ENCODE results near the gene TET3. TPM values are rescaled to one million over a fixed set of nuclear protein-coding genes. Genes with fewer than 3 reads are reported as not detected.

TET3 gene
- total and polyA plus RNA-seq, 2 experiments from 2014 or later: 3.6 to 19.9 TPM

- H4K20me1 ChIP-seq (replicated peaks; ENCODE audit: insufficient read depth): no peaks in the 10 kb centered on the region
- peaks cover 19% of the 10 kb centered on the region for H3F3A ChIP-seq (replicated peaks; ENCODE audit: low read depth)
- Mint-ChIP-seq H3K9me3 (no peaks in the 10 kb centered on the region), H3K27ac (no peak overlapping the region), H3K36me3 (ENCODE audit: low read depth) (no peaks in the 10 kb centered on the region; the same call in 2 of the 3 replicates), H3K27me3 (ENCODE audit: insufficient read depth, low read depth, poor library complexity) (peaks cover 54% of the 10 kb centered on the region), H3K4me3 (peak overlapping the region; percentile 82), H3K4me1 (peaks cover 42% of the 10 kb centered on the region)
- DNase-seq (ENCODE audit: low spot score) (no peak), ATAC-seq (no peak)
- TF ChIP-seq POLR2AphosphoS5 (IDR thresholded peaks at IDR 0.05; ENCODE audit: low read depth): no peak
- no peak for TF ChIP-seq REST (IDR thresholded peaks at IDR 0.05; ENCODE audit: unreplicated experiment)
- no peak for TF ChIP-seq CTCF (conservative IDR thresholded peaks at IDR 0.05; ENCODE audit: low read depth in 2 of 2)
- TF ChIP-seq NANOG (IDR thresholded peaks at IDR 0.05; ENCODE audit: borderline replicate concordance): no peak
- no peak for TF ChIP-seq ZNF331 (CRISPR knock-in tag; IDR thresholded peaks at IDR 0.05; ENCODE audit: low read depth)
- TF ChIP-seq STAT1 (IDR thresholded peaks at IDR 0.05; ENCODE audit: unreplicated experiment): no peak
- no peak for TF ChIP-seq ZNF114 (CRISPR knock-in tag; IDR thresholded peaks at IDR 0.05)
- TF ChIP-seq ZNF462 (CRISPR knock-in tag; IDR thresholded peaks at IDR 0.05): no peak
- TF ChIP-seq CREB1 (CRISPR knock-in tag; IDR thresholded peaks at IDR 0.05; ENCODE audit: low read depth): no peak
- no peak for TF ChIP-seq JUNB (IDR thresholded peaks at IDR 0.05; ENCODE audit: unreplicated experiment)
- TF ChIP-seq ETS1 (IDR thresholded peaks at IDR 0.05): no peak
- TF ChIP-seq EZH2 (IDR thresholded peaks at IDR 0.05; ENCODE audit: low read depth, unreplicated experiment): no peak
- H3K4me3 ChIP-seq: peak overlapping the region; percentile 69
- H3K9me2 ChIP-seq (ENCODE audit: insufficient read depth): no peaks in the 10 kb centered on the region
- H3K79me2 ChIP-seq (replicated peaks; ENCODE audit: insufficient read depth): no peaks in the 10 kb centered on the region
- peaks cover 31% of the 10 kb centered on the region for H3K4me1 ChIP-seq (ENCODE audit: insufficient read depth)
- H3K36me3 ChIP-seq (ENCODE audit: insufficient read depth): no peaks in the 10 kb centered on the region
- no peak overlapping the region for H3K27ac ChIP-seq (ENCODE audit: low read depth)
- H2AFZ ChIP-seq: no peak overlapping the region
- peaks cover 53% of the 10 kb centered on the region for H3K27me3 ChIP-seq (ENCODE audit: insufficient read depth)
- H3K4me2 ChIP-seq: peak overlapping the region; percentile 79
Measured at GRCh38 chr2:73980566-73980965, 4.1 kb upstream of the TET3 start.
